Loucy (cell line): ENCODE results near the gene ADAMTS14.

Source experiments
- CTCF ChIP-seq: fragments of 200-600 bp; sonication (generic); conservative IDR thresholded peaks from 2 replicates; pipeline ENCODE4 v1.5.1; 2014; ENCODE audit warnings: mild to moderate bottlenecking, antibody characterized with exemption, low read length
- EZH2phosphoT487 ChIP-seq: fragments of 200-600 bp; IDR thresholded peaks from 2 replicates; pipeline ENCODE4 v1.6.1; 2018; ENCODE audit warnings: antibody characterized with exemption, mild to moderate bottlenecking, moderate library complexity, borderline replicate concordance

GRCh38 chr10:70763567-70763966, 91.3 kb downstream of the ADAMTS14 start:
- TF ChIP-seq CTCF (no peak), EZH2phosphoT487 (no peak)
